ENCODE data around the gene TRPM2.

Gene TRPM2

DNA sequence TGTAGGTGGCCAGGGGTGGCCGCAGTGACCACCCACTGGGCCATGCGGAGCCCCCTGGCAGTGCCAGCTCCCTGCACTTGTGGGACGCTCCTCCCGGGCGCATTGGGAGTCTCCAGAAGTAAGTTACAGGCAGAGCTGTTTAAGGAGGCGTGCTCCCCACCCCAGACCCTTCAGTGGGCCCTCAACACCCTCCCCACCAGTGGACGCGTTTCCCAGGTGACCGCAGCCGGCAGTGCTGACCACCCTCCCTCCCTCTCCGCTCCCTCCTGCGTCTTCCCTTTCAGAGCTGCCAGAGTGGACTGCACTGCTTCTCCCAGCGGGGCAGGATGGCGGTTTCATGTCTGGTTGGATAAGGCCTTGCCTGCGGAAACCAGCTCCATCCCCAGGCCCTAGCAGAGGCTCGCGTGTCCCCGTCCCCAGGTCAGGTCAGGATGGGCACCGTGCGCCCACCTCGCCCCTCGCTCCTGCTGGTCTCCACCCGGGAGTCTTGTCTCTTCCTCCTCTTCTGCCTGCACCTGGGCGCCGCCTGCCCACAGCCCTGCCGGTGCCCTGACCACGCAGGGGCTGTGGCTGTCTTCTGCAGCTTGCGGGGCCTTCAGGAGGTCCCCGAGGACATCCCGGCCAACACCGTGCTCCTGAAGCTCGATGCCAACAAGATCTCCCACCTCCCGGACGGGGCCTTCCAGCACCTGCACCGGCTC is 102.9 kb downstream of the TRPM2 start:
- in situ Hi-C loops (cut with MboI; ENCODE audit: low sequenced_read_pairs), result no loop called here

DNA sequence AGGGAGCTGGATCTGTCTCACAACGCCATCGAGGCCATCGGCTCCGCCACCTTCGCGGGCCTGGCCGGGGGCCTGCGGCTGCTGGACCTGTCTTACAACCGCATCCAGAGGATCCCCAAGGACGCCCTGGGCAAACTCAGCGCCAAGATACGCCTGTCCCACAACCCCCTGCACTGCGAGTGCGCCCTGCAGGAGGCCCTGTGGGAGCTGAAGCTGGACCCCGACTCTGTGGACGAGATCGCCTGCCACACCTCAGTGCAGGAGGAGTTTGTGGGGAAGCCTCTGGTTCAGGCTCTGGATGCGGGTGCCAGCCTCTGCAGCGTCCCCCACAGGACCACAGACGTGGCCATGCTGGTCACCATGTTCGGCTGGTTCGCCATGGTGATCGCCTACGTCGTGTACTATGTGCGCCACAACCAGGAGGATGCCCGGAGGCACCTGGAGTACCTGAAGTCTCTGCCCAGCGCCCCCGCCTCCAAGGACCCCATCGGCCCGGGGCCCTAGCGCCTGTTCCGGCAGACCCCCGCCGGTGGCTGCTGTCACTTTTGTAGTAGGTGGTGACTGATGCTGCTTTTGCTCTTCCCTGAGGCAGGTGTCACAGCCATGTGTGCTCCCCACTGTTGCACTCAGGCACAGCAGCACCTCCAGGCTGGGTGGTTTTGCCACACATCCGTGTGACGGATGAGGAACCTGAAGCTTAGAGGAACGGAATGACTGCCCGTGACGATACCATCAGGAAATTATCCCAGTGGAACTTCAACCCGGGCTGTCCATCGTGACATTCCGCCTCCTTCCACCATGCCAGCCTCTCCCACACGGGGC is 103.7 kb downstream of the TRPM2 start:
- in situ Hi-C loops (cut with MboI; ENCODE audit: low sequenced_read_pairs), result no loop called here

DNA sequence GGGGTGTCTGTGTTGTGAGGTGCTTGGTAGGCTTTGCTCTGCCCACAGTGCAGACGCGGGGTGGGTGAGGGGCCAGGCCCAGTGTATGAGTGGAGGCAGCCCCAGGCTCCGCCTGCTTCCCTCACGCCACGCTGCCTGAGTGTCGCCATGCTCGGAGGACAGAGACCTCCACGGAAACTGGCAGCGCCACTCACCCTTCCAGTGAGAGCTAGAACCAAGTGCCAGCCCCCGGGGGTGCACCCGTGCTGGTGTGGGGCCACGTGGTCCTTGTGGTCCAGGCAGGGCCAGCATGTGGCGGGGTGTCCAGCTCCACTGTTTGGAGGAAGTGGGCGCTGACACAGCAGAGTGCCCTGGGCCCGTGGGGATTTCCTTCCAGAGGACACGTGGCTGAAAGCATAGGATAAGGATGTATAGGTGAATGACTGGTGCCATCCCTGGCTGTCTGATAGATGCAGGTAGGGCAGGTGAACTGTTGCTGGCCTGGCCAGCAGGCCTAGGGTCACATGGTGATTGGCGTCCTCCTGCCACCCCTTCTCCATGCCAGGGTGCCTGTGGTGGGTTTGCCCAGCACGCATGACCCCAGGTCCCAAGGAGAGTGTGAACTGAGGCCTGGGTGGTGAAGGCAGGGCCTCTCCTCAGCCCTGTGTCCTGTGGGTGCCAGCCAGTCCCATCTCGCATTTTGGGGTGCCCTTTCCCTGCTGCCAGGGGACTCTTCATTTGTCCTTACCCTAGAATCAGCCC is 105.7 kb downstream of the TRPM2 start:
- in situ Hi-C loops (cut with MboI; ENCODE audit: low sequenced_read_pairs), result no loop called here

DNA sequence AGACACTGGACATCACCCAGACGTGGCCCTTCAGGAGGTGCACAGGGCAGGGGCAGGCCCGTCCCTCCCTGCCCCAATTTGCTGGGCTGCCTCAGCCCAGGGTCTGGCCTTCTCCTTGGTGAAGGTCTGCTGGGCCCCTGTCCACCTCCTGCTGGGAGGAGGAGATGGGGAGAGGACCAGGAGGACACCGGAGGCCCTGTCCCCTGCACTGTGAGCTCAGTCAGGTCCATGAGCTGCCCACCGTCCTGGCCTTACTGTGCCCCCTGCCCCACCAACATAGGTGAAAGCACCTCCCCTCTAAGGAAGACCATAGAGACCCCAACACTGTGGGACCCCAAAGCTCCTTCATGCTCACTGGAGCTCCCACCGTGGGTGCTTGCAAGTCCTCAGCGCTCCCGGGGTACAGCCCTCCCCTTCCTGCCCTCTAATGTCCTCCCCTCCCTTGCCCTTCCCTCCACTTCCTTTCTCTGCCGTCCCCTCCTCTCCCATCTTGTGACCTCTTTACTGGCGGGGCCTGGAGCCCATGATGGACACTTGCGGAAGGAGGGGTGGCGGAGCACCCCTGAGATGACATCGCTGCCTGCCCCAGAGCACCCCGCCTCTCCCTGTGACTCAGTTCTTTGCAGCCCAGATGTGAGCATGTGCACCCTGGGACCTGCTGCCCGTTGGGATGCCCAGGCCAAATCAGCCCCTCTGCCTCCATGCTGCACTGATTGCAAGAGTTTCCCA is 106.5 kb downstream of the TRPM2 start:
- in situ Hi-C loops (cut with MboI; ENCODE audit: low sequenced_read_pairs), result no loop called here

DNA sequence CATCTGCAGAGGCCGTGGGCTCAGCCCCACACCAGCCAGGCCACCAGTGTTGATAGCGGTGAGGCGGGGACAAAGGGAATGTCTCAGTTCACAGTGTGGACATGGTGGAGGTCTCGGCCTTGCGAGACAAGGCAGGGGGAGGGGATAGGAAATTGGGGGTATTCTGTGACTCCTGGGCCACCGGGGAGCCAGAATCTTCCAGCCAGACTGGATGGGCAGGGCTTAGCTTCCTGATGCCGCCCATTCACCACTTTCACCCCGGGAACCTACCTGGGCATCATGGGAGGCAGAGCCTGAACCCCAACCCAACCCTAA is 107.0 kb downstream of the TRPM2 start:
- in situ Hi-C loops (cut with MboI; ENCODE audit: low sequenced_read_pairs), result no loop called here

DNA sequence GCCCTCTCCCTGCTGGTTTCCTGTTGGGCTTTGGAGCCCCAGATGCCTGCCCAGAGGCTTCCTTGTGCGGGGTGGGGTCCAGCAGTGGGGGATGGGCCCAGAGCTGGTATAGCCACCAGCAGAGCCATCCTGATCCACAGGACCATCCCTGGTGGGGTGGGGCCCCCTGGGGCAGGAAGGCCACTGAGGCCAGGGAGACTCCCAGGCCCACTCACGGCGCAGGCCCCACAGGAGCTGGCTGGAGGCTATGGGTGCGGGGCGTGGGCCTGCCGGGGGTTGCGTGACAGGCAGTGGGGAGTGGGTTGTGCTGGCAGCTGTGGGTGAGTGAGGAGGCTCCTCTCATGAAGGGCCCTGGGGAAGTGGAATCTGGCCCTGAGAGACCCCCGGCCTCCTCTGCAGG is 107.6 kb downstream of the TRPM2 start:
- in situ Hi-C loops (cut with MboI; ENCODE audit: low sequenced_read_pairs), result no loop called here

DNA sequence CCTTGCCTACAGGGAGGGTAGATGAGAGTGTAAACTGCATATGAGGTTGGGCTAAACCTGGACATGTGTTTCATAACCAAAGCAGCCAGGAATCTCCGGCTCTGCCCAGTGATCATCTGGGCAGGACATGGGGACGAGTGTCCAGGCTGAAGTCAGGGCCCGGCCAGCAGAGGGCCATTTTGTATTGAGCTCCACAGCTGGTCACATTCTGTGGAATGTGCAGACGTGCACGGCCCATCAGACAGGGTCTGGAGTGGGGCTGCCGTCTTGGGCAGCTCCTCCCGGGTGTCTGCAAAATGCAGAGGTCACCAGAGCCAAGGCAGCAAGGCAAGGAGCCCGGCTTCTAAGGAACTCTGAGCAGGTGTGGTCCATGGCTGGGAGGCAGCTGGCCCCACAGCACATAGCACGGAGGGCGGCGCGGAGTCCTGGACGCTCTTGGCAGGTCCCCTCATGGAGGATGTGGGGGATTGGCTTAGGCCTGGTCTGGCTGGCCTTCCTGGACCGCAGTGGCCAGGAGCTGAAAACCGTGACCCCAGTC is 108.1 kb downstream of the TRPM2 start:
- in situ Hi-C loops (cut with MboI; ENCODE audit: low sequenced_read_pairs), result no loop called here

DNA sequence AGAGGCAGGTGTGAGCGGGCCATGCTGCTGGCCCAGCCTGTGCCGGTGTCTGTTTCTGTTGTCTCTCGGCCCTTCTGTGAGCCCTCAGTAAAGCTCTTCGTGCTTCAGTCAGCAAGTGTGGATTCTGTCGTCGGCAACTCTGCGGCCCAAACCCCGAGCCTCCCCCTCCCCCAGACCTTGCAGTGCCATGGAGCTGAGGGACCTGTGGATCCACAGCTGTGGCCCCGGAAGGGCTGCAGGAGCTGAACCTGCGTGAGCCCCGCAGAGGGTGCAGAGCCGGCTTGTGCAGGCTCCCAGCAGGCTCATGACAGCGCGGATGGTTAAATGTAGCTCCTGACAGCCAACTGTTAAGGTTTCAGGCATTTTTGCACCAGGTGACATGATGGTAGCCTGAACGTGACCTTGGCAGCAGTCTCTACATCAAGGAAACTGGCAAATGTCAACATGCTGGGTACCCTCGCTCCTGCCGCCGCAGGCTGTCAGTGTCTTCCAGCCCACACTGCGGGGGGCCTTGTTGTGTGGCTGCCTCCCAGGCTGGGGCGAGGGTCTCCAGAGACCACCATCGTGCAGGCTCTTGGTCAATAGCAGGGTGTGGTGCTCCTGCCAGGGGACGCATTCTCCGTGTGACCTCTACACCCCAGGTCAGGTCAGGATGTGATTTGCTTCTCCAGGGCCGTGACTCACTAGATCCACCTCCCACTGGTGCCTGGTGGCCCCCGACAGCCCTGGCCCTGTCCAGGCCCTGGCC is 108.8 kb downstream of the TRPM2 start:
- in situ Hi-C loops (cut with MboI; ENCODE audit: low sequenced_read_pairs), result no loop called here

DNA sequence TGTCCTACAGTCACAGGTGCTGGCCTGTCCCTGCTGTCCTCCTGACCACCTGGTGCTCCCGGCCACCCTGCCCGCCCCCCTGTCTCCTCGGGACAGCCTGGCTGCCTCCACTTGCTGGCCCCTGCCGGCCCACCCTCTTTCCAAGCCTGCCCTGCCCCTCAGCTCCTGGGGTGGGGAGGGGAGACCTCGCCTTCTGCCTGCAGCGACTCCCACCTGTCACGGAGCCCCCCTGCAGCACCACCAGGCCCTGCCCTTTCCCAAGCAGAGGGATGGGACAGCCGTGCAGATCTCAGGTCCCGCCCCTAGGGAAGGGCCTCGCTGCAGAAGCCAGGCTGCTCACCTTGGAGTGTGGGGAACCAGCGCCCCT is 109.4 kb downstream of the TRPM2 start:
- in situ Hi-C loops (cut with MboI; ENCODE audit: low sequenced_read_pairs), result no loop called here

DNA sequence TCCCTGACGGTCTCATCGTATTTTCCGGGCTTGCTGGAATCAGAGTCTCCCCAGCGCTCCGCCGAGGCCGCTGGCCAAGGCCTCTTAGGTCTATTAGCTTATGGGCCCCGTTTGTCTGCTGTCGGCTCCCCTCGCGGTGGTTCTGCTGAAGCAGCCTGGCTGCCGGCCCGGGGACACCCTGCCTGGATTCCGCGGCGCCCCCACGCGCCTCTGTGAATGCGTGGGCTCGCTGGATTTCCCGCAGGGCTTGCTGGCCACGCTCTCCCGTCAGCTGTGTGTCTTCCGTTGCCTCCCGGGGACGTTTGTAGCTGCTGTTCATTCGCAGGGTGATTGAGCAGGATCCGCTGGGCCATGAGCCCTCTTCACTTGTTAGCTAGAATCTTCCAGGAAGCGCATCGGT is 110.3 kb downstream of the TRPM2 start:
- in situ Hi-C loops (cut with MboI; ENCODE audit: low sequenced_read_pairs), result no loop called here

DNA sequence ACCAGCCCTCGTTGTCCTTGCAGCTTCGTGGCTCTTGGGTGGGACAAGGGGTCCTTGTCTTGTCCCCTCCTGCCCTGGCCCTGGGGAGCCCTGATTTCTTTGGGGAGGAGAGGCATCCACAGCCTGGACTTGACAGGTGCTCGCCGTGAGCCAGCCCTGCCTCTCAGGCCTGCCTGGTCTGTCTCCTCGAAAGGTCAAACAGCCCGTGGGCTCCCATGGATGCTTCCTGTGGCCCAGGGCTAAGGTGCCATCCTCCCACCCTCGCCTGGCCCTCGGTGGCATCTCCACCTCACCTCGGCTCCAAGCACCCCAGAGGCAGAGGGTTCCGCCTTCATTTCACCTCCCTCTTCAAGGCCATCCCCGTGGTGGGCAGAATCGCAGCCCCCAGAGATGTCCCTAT is 110.9 kb downstream of the TRPM2 start:
- in situ Hi-C loops (cut with MboI; ENCODE audit: low sequenced_read_pairs), result no loop called here

DNA sequence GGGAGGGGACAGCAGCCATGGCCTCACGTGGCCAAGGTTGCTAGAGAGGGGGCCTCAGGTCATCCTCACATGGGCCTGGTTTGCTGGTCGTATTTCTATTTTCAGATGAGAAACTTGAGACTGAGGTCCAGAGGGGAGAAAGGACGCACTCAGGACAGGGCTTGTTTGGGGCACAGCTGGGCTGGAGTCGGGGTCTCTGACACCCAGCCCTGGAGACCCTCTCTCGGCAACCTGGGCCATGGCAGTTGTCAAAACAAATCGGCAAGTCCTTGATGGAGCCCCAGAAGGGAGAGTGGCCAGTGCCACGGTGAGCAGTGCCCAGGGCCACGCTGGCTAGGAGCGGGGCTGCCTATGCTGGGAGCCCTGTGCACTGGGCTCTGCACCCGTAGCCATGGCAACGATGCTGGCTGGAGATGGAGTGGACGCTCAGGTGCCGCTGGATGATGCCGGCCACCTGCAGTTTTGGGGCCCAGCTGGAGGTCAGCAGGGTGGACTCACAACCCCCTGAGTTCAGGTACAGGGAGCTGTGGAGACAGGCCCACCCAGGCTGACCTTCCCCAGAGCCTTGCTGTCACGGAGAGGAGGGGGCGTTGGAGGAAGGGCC is 113.0 kb downstream of the TRPM2 start:
- in situ Hi-C loops (cut with MboI; ENCODE audit: low sequenced_read_pairs), result no loop called here

DNA sequence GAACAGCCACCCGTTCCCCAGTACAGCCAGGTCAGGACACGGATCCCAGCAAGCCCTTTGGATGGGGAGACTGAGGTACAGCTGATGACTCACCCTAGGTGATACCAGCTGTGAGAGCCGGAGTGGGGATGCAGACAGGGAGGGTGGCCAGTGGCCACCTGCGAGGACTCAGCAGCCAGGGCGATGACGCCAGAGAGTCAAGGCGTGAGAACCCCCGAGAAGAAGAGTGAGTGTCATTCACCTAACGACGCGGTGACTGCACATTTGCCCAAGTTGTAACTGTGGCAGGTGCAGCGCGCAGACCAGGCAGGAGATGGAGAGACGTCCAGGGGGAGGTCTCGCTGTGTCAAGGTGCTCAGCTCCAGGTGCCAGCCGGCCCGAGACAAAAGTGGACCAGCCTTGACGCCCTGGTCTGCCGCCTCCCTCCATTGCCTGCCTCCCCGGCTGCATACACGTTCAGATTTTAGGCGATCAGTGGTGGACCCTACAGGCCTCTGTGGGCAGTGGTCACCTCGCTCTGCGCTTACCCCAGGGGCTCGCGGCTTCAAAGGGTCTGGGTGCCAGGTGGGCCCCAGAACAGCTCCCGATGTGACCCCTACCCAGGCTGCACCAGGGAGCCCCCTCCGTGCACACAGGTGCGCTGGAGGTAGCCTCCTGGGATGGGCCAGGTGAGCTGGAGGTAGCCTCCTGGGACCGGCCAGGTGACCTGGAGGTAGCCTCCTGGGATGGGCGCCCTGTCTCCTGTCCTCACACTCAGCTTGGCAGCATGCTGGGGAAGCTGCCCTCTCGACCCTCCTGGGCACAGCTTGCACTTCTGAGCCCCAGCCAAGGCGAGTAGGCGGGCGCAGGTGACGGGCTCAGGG is 113.8 kb downstream of the TRPM2 start:
- in situ Hi-C loops (cut with MboI; ENCODE audit: low sequenced_read_pairs), result no loop called here

DNA sequence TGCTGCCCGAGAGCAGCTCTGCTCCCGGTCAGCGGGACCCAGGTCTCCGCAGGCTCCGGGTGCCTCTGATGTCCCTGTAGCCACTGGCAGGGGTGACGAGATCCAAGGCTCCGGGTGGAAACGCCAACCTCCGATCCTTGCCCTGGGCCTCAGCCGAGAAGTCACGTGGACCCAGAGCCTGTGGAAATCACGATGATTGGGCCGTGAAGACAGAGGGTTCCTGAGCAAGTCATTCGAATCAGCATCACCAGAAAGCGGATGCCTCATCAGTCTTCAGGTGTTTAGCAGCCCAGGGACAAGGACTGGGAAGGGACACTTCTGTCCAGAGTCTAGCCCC is 114.4 kb downstream of the TRPM2 start:
- in situ Hi-C loops (cut with MboI; ENCODE audit: low sequenced_read_pairs), result no loop called here

DNA sequence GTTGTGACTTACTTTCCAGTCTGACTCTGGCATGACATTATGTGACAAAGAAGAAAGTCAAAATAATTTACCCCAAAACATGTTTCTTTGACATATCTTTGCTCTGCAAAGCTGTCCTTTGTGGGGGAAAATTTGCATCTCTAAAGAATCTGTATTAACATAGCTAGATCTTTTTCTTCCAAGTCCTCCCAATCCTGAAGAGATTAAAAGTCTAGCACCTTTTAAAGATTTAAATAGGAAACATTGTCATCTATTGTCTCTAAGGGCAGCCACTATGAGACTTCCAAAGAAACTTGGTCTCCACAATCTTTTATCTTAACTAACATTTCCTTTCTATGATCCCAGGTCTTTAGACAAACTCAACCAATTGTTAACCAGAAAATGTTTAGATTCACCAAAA is 117.9 kb downstream of the TRPM2 start:
- in situ Hi-C loops (cut with MboI; ENCODE audit: low sequenced_read_pairs), result no loop called here

DNA sequence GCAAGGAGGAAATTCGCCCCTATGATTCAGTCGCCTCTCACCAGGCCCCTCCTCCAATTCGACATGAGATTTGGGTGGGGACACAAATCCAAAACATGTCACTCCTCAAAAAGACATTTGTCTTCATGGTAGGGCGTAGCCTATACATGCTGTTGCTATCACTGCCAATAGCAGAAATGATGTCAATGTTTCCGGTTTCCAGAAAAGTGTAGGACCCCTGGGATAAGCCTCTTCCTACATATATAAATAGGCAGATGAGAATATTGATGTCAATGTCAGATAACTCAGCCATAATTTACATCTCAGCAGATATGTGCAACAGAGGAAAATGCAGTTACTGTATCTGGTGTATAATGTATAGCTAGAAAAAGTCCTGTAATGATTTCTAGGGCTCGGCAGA is 118.6 kb downstream of the TRPM2 start:
- in situ Hi-C loops (cut with MboI; ENCODE audit: low sequenced_read_pairs), result no loop called here

DNA sequence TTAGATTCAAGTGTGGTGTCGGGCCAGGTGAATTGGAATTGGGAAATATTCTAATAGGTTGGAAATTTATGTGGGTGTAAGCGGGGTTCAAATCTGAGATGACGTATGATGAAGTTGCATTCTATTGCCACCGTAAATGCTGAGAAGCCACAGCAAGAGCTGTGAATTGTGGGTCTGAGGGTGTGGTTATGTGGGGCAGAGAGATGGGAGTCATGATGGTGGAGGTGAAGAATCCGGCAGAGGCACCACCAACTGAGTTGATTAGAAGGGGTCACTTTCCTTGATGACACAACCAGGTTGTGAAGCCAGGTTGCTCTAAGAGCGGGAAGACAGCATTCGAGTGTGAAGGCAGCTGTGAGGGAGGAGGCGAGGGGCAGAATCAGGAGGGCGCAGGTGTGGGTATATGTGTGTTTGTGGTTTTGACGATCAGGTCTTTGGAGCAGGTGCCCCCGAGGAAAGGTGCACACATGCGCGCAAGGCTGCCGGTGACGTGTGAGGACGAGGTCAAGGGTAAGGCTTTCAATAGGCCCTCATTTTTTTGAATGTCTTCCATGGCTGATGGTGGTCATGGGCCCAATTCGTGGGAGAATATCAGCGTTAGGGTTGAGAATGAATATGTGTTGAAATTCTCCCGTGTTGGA is 120.6 kb downstream of the TRPM2 start:
- in situ Hi-C loops (cut with MboI; ENCODE audit: low sequenced_read_pairs), result no loop called here

DNA sequence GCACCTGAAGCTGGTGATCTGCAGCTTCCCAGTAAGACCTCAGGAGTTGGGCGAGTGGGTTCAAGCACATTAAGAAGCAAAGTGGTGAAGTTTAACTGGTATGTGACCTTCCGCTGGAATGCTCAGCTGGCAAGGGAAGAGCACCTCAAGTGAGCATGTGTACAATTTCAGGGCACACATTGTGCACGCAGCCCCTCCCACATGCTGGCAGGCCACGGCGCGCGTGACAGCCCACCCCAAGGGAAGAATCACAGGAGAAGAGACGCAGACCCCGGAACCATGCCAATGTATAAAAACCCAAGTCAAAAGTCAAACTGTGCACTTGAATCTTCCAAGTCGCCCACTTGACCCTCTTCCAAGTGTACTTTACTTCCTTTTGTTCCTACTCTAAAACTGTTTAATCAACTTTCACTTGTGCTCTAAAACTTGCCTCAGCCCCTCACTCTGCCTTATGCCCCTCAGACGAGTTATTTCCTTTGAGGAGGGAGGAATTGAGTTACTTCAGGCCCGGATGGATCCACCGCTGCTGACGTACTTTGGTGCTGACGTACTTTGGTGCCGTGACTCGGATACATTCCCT is 121.9 kb downstream of the TRPM2 start:
- in situ Hi-C loops (cut with MboI; ENCODE audit: low sequenced_read_pairs), result no loop called here

All from HL-60/S4 treated with phorbol 12-myristate 13-acetate at 8.2 ng/mL for 4 days and 3 days (cell line).